BE2C (cell line): ENCODE measurements around the gene RTF2.

Experiments used
- DNase-seq: peaks from one replicate; pipeline ENCODE4 v3.0.0-alpha.2; 2020
- H3K27me3 ChIP-seq: fragments of 250-450 bp; sonication (Bioruptor Pico); 2 replicates; pipeline ENCODE4 v1.5.1; 2020; ENCODE audit warnings: mild to moderate bottlenecking
- H3K36me3 ChIP-seq: fragments of 250-450 bp; sonication (Bioruptor Pico); 2 replicates; pipeline ENCODE4 v1.5.1; 2020; ENCODE audit warnings: mild to moderate bottlenecking
- H3K4me1 ChIP-seq: fragments of 250-450 bp; sonication (Bioruptor Pico); 2 replicates; pipeline ENCODE4 v1.5.1; 2020
- H3K4me3 ChIP-seq: 2 replicates; pipeline ENCODE4 v1.5.1; 2011; ENCODE audit warnings: low read depth, low read length
- H3K9me3 ChIP-seq: fragments of 250-450 bp; sonication (Bioruptor Pico); 2 replicates; pipeline ENCODE4 v1.5.1; 2020
- TF ChIP-seq, protein P1 (sequence below): IDR thresholded peaks from 2 replicates; pipeline ENCODE4 v1.5.1; 2012; ENCODE audit warnings: mild to moderate bottlenecking, low read depth, low read length

RTF2 gene

DNA sequence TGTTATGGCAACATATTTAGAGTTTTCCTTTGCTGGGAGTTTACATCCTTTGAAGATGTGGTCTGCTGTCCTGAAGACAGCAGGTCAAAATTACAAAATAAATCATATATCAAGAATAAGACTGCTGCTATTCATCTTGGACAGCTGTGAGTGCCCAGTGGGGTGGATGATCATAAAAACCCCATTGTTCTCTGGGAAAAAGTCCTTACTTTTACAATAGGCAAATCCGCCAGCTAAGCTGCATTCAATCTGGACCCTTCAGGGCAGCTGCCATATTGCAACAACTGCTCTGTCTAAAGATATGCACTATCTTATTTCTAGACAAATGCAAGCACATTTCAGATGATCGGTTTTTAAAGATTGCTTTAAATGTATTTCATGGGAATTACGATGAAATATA lies 37.0 kb upstream of the RTF2 start:
- Histone ChIP-seq H3K36me3 (no peaks in the 10 kb centered on the region), H3K27me3 (0 out of 2 replicates have a peak, but pooled peaks cover 4% of the 10 kb centered on the region), H3K9me3 (no peaks in the 10 kb centered on the region; the same call in 1 of the 2 replicates), H3K4me3 (no peak overlapping the region), H3K4me1 (no peaks in the 10 kb centered on the region)
- DNase-seq, result no peak
- TF ChIP-seq, protein P1, sequence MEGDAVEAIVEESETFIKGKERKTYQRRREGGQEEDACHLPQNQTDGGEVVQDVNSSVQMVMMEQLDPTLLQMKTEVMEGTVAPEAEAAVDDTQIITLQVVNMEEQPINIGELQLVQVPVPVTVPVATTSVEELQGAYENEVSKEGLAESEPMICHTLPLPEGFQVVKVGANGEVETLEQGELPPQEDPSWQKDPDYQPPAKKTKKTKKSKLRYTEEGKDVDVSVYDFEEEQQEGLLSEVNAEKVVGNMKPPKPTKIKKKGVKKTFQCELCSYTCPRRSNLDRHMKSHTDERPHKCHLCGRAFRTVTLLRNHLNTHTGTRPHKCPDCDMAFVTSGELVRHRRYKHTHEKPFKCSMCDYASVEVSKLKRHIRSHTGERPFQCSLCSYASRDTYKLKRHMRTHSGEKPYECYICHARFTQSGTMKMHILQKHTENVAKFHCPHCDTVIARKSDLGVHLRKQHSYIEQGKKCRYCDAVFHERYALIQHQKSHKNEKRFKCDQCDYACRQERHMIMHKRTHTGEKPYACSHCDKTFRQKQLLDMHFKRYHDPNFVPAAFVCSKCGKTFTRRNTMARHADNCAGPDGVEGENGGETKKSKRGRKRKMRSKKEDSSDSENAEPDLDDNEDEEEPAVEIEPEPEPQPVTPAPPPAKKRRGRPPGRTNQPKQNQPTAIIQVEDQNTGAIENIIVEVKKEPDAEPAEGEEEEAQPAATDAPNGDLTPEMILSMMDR, result no peak

DNA sequence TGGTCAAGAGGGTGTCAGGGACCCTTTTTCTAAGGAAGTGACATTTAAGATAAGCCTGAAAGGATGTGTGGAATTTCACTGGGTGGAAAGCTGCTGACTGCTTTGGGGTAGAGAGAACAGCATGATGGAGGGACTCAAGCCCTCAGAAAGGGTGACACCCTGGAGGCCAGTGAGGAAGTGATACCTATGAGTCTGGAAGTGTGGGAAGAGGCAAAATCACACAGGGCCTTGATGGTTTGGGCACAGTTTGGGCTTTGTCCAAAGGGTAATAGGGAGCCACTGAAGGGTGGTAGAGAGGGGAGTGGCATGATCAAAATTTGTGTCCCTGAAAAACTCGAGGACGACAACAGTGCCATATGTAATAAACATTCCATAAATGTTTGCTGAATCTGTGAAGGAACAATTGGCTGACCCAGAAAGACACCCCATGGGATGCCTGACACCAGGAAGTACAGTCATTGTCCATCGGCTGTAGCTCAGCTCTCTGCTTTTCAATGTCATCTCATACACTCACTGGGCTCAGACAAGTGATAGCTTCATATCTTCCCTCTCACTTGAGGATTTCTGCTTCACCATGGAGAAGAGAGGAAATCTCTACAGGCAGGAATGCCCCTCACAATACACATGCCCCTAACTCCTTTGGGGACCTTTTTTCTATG lies 35.1 kb upstream of the RTF2 start:
- no peaks in the 10 kb centered on the region for H3K36me3 ChIP-seq
- no peaks in the 10 kb centered on the region for H3K4me1 ChIP-seq
- no peak for DNase-seq
- H3K27me3 ChIP-seq, result no peaks in the 10 kb centered on the region
- TF ChIP-seq, protein P1, result no peak
- H3K4me3 ChIP-seq, result no peak overlapping the region
- H3K9me3 ChIP-seq, result no peaks in the 10 kb centered on the region; the same call in 1 of the 2 replicates

DNA sequence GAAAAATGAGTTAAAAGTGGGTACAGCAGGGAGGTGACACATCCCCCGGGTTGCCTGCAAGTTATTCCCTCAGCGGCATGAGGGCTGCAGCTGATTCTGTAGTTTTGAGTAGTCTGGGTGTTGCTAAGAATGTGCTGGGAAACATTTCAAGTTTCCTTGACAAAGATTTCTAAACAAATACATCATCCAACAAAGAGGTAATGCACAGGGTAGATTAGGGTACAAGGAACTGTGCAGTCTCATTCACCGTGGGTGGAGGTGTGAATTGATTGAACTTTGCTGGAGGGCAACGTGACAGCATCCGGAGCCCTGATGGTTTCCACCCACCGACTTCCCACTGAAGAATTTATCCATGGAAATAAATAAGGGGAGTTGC lies 34.6 kb upstream of the RTF2 start:
- Histone ChIP-seq H3K9me3 (no peaks in the 10 kb centered on the region; the same call in 1 of the 2 replicates), H3K4me1 (no peaks in the 10 kb centered on the region), H3K27me3 (no peaks in the 10 kb centered on the region), H3K36me3 (no peaks in the 10 kb centered on the region), H3K4me3 (no peak overlapping the region)
- TF ChIP-seq, protein P1, result no peak
- no peak for DNase-seq

DNA sequence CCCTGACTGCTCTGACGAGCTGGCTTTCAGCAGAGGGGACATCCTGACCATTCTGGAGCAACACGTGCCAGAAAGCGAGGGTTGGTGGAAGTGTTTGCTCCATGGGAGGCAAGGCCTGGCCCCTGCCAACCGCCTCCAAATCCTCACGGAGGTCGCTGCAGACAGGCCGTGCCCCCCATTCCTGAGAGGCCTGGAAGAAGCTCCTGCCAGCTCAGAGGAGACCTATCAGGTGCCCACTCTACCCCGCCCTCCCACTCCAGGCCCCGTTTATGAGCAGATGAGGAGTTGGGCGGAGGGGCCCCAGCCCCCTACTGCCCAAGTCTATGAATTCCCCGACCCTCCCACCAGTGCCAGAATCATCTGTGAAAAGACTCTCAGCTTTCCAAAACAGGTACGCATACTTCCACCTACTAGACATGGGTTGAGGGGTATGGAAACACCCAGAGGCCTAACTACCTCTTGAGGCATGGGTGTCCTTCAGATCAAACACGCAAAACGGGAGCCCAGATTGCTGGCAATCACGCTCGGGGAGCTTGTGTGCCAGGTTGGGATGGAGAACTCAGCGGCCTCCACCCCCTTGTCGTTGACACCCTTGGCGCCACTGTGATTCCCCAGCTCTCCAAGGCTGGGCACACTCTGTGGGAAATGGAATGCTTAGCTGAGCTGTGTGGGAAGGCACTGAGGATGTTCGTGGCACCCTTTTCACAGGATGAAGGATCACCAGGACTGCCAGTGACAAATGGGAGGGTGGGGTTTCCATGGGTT lies 31.0 kb upstream of the RTF2 start:
- H3K4me1 ChIP-seq, result no peaks in the 10 kb centered on the region
- H3K27me3 ChIP-seq, result no peaks in the 10 kb centered on the region
- no peak for DNase-seq
- no peaks in the 10 kb centered on the region for H3K36me3 ChIP-seq
- TF ChIP-seq, protein P1, result no peak
- no peak overlapping the region for H3K4me3 ChIP-seq
- no peaks in the 10 kb centered on the region for H3K9me3 ChIP-seq

DNA sequence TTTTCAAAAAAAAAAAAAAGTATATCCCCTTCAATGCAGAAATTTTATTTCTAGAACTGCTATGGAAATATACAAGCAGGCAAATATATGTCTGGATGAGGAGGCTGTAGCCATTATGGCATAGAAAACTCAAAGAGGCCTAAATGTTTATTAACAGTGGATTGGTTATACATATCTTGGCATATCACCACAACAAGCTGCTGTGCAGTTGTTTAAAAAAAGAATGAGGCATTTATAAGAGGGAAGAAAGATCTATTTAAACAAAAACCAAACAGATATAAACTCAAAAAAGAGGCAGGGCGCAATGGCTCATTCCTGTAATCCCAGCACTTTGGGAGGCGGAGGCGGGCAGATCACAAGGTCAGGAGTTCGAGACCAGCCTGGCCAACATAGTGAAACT lies 30.1 kb upstream of the RTF2 start:
- TF ChIP-seq, protein P1, result no peak
- Histone ChIP-seq H3K27me3 (no peaks in the 10 kb centered on the region), H3K36me3 (no peaks in the 10 kb centered on the region), H3K4me3 (no peak overlapping the region), H3K9me3 (no peaks in the 10 kb centered on the region), H3K4me1 (no peaks in the 10 kb centered on the region)
- DNase-seq, result no peak

DNA sequence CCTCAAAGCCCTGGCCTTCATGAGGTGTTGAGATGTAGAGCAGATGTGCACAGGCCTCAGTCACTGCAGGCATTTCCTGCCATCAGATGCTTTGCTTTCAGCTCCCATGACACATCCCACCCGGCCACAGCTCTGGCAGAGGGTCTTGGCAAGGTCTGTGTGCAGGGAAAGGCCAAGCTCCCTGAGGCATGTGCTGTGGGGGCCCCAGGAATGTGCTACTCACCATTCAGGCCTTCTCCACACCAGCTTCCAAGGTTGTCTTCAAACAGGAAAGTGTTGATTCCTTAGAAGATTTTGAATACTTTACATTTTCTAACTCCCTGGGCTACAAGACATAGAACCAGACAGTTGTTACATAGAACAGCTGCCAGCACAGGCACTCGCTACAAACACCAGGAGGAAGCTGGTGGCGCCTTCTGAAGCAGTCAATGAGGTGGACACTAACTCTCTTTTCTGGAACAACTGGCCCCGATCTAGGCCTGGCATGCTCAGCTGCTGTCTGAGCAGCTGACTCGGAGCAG lies 28.6 kb upstream of the RTF2 start:
- H3K36me3 ChIP-seq, result no peaks in the 10 kb centered on the region
- no peak overlapping the region for H3K4me3 ChIP-seq
- no peaks in the 10 kb centered on the region for H3K27me3 ChIP-seq
- no peak for DNase-seq
- H3K4me1 ChIP-seq, result no peaks in the 10 kb centered on the region
- no peaks in the 10 kb centered on the region for H3K9me3 ChIP-seq
- TF ChIP-seq, protein P1, result no peak
